ENCODE data around the gene DPP3. TPM values are rescaled to one million over a fixed set of nuclear protein-coding genes. Genes with fewer than 3 reads are reported as not detected.

DPP3 gene
- polyA plus RNA-seq, 1 donor, result 28.8 TPM

GRCh38 chr11:66546368-66546965 is 66.2 kb downstream of the DPP3 start, which contains the start of gene ACTN3:
Gene ACTN3 (plus strand): TSS chr11:66546903. CDS start chr11:66546938, 35 bp downstream.
- H3K4me3 ChIP-seq (ENCODE audit: low read length), result peak within 1 kb of the TSS; percentile 66
- H3K27me3 ChIP-seq (ENCODE audit: control insufficient read depth, insufficient read depth, low read length), result peaks cover 8% of the 10 kb centered on the region
- no peak within 1 kb of the TSS for H3K27ac ChIP-seq (ENCODE audit: low read length)
- WGBS (ENCODE audit: insufficient coverage, low lambda C conversion rate), result no CpG with 5 or more reads among the region's 37 CpGs
- H3K9me3 ChIP-seq (ENCODE audit: control insufficient read depth, low read depth, low read length), result no peaks in the 10 kb centered on the region
- peaks cover 28% of the 10 kb centered on the region for H3K4me1 ChIP-seq (ENCODE audit: control insufficient read depth, insufficient read depth, low read length)
- peaks cover 12% of the 10 kb centered on the region for H3K36me3 ChIP-seq (ENCODE audit: control insufficient read depth, insufficient read depth, low read length)
- no peak for DNase-seq

- H3K4me1 ChIP-seq (ENCODE audit: control insufficient read depth, insufficient read depth, low read length), result peaks cover 28% of the 10 kb centered on the region
- H3K27ac ChIP-seq (ENCODE audit: low read length), result no peak overlapping the region
- no peaks in the 10 kb centered on the region for H3K9me3 ChIP-seq (ENCODE audit: control insufficient read depth, low read depth, low read length)
- peaks cover 8% of the 10 kb centered on the region for H3K27me3 ChIP-seq (ENCODE audit: control insufficient read depth, insufficient read depth, low read length)
- H3K36me3 ChIP-seq (ENCODE audit: control insufficient read depth, insufficient read depth, low read length), result peaks cover 5% of the 10 kb centered on the region
- no peak overlapping the region for H3K4me3 ChIP-seq (ENCODE audit: low read length)
- WGBS (ENCODE audit: insufficient coverage, low lambda C conversion rate), result no CpG with 5 or more reads among the region's 18 CpGs
- DNase-seq, result no peak
These were observed 66.9 kb downstream of the DPP3 start for GRCh38 chr11:66546966-66547661.

GRCh38 chr11:66547662-66548009 is 67.4 kb downstream of the DPP3 start:
- DNase-seq, result peak in 1 of 2 donors; percentile 29
- Histone ChIP-seq H3K9me3 (ENCODE audit: control insufficient read depth, low read depth, low read length) (no peaks in the 10 kb centered on the region), H3K27ac (ENCODE audit: low read length) (no peak overlapping the region), H3K36me3 (ENCODE audit: control insufficient read depth, insufficient read depth, low read length) (peaks cover under 1% of the 10 kb centered on the region), H3K4me1 (ENCODE audit: control insufficient read depth, insufficient read depth, low read length) (peaks cover 28% of the 10 kb centered on the region), H3K27me3 (ENCODE audit: control insufficient read depth, insufficient read depth, low read length) (peaks cover 8% of the 10 kb centered on the region), H3K4me3 (ENCODE audit: low read length) (no peak overlapping the region)
- no CpG with 5 or more reads among the region's 5 CpGs for WGBS (ENCODE audit: insufficient coverage, low lambda C conversion rate)

- WGBS (ENCODE audit: insufficient coverage, low lambda C conversion rate), result no CpG with 5 or more reads among the region's 11 CpGs
- H3K4me3 ChIP-seq (ENCODE audit: low read length), result no peak overlapping the region
- no peak for DNase-seq
- H3K27ac ChIP-seq (ENCODE audit: low read length), result no peak overlapping the region
- peaks cover 8% of the 10 kb centered on the region for H3K27me3 ChIP-seq (ENCODE audit: control insufficient read depth, insufficient read depth, low read length)
- H3K36me3 ChIP-seq (ENCODE audit: control insufficient read depth, insufficient read depth, low read length), result no peaks in the 10 kb centered on the region
- no peaks in the 10 kb centered on the region for H3K9me3 ChIP-seq (ENCODE audit: control insufficient read depth, low read depth, low read length)
- H3K4me1 ChIP-seq (ENCODE audit: control insufficient read depth, insufficient read depth, low read length), result peaks cover 28% of the 10 kb centered on the region
These were observed 67.8 kb downstream of the DPP3 start for GRCh38 chr11:66548041-66548440.

- Histone ChIP-seq H3K27me3 (ENCODE audit: control insufficient read depth, insufficient read depth, low read length) (peaks cover 8% of the 10 kb centered on the region), H3K36me3 (ENCODE audit: control insufficient read depth, insufficient read depth, low read length) (no peaks in the 10 kb centered on the region), H3K4me3 (ENCODE audit: low read length) (no peak overlapping the region), H3K4me1 (ENCODE audit: control insufficient read depth, insufficient read depth, low read length) (peaks cover 22% of the 10 kb centered on the region), H3K9me3 (ENCODE audit: control insufficient read depth, low read depth, low read length) (no peaks in the 10 kb centered on the region), H3K27ac (ENCODE audit: low read length) (no peak overlapping the region)
- WGBS (ENCODE audit: insufficient coverage, low lambda C conversion rate), result no CpG with 5 or more reads among the region's 16 CpGs
- DNase-seq, result no peak
These were observed 68.8 kb downstream of the DPP3 start for GRCh38 chr11:66548774-66549630.

GRCh38 chr11:66549696-66550095 is 69.5 kb downstream of the DPP3 start:
- H3K36me3 ChIP-seq (ENCODE audit: control insufficient read depth, insufficient read depth, low read length), result no peaks in the 10 kb centered on the region
- peaks cover 19% of the 10 kb centered on the region for H3K4me1 ChIP-seq (ENCODE audit: control insufficient read depth, insufficient read depth, low read length)
- H3K27ac ChIP-seq (ENCODE audit: low read length), result no peak overlapping the region
- H3K9me3 ChIP-seq (ENCODE audit: control insufficient read depth, low read depth, low read length), result no peaks in the 10 kb centered on the region
- WGBS (ENCODE audit: insufficient coverage, low lambda C conversion rate), result no CpG with 5 or more reads among the region's 3 CpGs
- DNase-seq, result no peak
- H3K27me3 ChIP-seq (ENCODE audit: control insufficient read depth, insufficient read depth, low read length), result peaks cover 8% of the 10 kb centered on the region
- H3K4me3 ChIP-seq (ENCODE audit: low read length), result no peak overlapping the region

GRCh38 chr11:66550887-66551286 is 70.7 kb downstream of the DPP3 start:
- Histone ChIP-seq H3K27me3 (ENCODE audit: control insufficient read depth, insufficient read depth, low read length) (peaks cover 8% of the 10 kb centered on the region), H3K4me1 (ENCODE audit: control insufficient read depth, insufficient read depth, low read length) (peaks cover 14% of the 10 kb centered on the region), H3K36me3 (ENCODE audit: control insufficient read depth, insufficient read depth, low read length) (no peaks in the 10 kb centered on the region), H3K9me3 (ENCODE audit: control insufficient read depth, low read depth, low read length) (no peaks in the 10 kb centered on the region), H3K4me3 (ENCODE audit: low read length) (no peak overlapping the region), H3K27ac (ENCODE audit: low read length) (no peak overlapping the region)
- WGBS (ENCODE audit: insufficient coverage, low lambda C conversion rate), result no CpG with 5 or more reads among the region's 4 CpGs
- no peak for DNase-seq

- Histone ChIP-seq H3K36me3 (ENCODE audit: control insufficient read depth, insufficient read depth, low read length) (no peaks in the 10 kb centered on the region), H3K27ac (ENCODE audit: low read length) (no peak overlapping the region), H3K4me1 (ENCODE audit: control insufficient read depth, insufficient read depth, low read length) (peaks cover 6% of the 10 kb centered on the region), H3K4me3 (ENCODE audit: low read length) (no peak overlapping the region), H3K27me3 (ENCODE audit: control insufficient read depth, insufficient read depth, low read length) (peaks cover 22% of the 10 kb centered on the region), H3K9me3 (ENCODE audit: control insufficient read depth, low read depth, low read length) (peaks cover 2% of the 10 kb centered on the region)
- WGBS (ENCODE audit: insufficient coverage, low lambda C conversion rate), result no CpG with 5 or more reads among the region's 5 CpGs
- no peak for DNase-seq
These were observed 74.4 kb downstream of the DPP3 start for GRCh38 chr11:66554602-66555001.

- Histone ChIP-seq H3K27ac (ENCODE audit: low read length) (no peak overlapping the region), H3K9me3 (ENCODE audit: control insufficient read depth, low read depth, low read length) (peaks cover 2% of the 10 kb centered on the region), H3K4me3 (ENCODE audit: low read length) (no peak overlapping the region), H3K27me3 (ENCODE audit: control insufficient read depth, insufficient read depth, low read length) (peaks cover 25% of the 10 kb centered on the region), H3K36me3 (ENCODE audit: control insufficient read depth, insufficient read depth, low read length) (no peaks in the 10 kb centered on the region), H3K4me1 (ENCODE audit: control insufficient read depth, insufficient read depth, low read length) (peaks cover 6% of the 10 kb centered on the region)
- WGBS (ENCODE audit: insufficient coverage, low lambda C conversion rate), result no CpG with 5 or more reads among the region's 3 CpGs
- no peak for DNase-seq
These were observed 75.2 kb downstream of the DPP3 start for GRCh38 chr11:66555416-66555815.

GRCh38 chr11:66556086-66556485 is 75.9 kb downstream of the DPP3 start:
- H3K27me3 ChIP-seq (ENCODE audit: control insufficient read depth, insufficient read depth, low read length), result peaks cover 25% of the 10 kb centered on the region
- H3K4me3 ChIP-seq (ENCODE audit: low read length), result no peak overlapping the region
- H3K27ac ChIP-seq (ENCODE audit: low read length), result no peak overlapping the region
- peaks cover 6% of the 10 kb centered on the region for H3K4me1 ChIP-seq (ENCODE audit: control insufficient read depth, insufficient read depth, low read length)
- 100% methylated on average over 1 of the region's 7 CpGs for WGBS (ENCODE audit: insufficient coverage, low lambda C conversion rate)
- H3K9me3 ChIP-seq (ENCODE audit: control insufficient read depth, low read depth, low read length), result peaks cover 2% of the 10 kb centered on the region
- H3K36me3 ChIP-seq (ENCODE audit: control insufficient read depth, insufficient read depth, low read length), result no peaks in the 10 kb centered on the region
- no peak for DNase-seq

Measured in large intestine (tissue), 3 donors.